Skeletal muscle satellite cell (primary cell): Measurements from ENCODE around the gene GPATCH8.
"Not testable (repeated sequence)": the region's sequence is repeated elsewhere in the genome, so short reads cannot be mapped to it uniquely, and the experiment has no call there.

ENCODE experiments used
- H3K27me3 ChIP-seq: 2 replicates; pipeline ENCODE4 v1.7.0; 2013; ENCODE audit warnings: low read length; ENCODE audit not compliant: control insufficient read depth, insufficient read depth
- H3K36me3 ChIP-seq: 2 replicates; pipeline ENCODE4 v1.7.0; 2013; ENCODE audit warnings: mild to moderate bottlenecking, control low read depth, low read length; ENCODE audit not compliant: insufficient read depth
- H3K4me1 ChIP-seq: 2 replicates; pipeline ENCODE4 v1.7.0; 2013; ENCODE audit warnings: low read length; ENCODE audit not compliant: control insufficient read depth, insufficient read depth
- H3K4me2 ChIP-seq: 2 replicates; pipeline ENCODE4 v1.7.0; 2013; ENCODE audit warnings: mild to moderate bottlenecking, low read length
- H3K4me3 ChIP-seq: 2 replicates; pipeline ENCODE4 v1.7.0; 2013; ENCODE audit warnings: low read length
- H3K9ac ChIP-seq: 2 replicates; pipeline ENCODE4 v1.7.0; 2013; ENCODE audit warnings: mild to moderate bottlenecking, low read depth, low read length, moderate library complexity
- H3K9me3 ChIP-seq: replicated peaks from 2 replicates; pipeline ENCODE4 v1.7.0; 2013; ENCODE audit warnings: mild to moderate bottlenecking, control low read depth, low read length

GPATCH8 gene

GRCh38 chr17:44402564-44403172 lies 100.5 kb downstream of the GPATCH8 start:
- no peaks in the 10 kb centered on the region for H3K27me3 ChIP-seq
- no peak overlapping the region for H3K4me2 ChIP-seq
- peaks cover 45% of the 10 kb centered on the region for H3K36me3 ChIP-seq
- H3K9me3 ChIP-seq = no peaks in the 10 kb centered on the region
- H3K4me3 ChIP-seq = no peak overlapping the region
- no peaks in the 10 kb centered on the region for H3K4me1 ChIP-seq
- H3K9ac ChIP-seq = no peak overlapping the region

- H3K36me3 ChIP-seq = peaks cover 50% of the 10 kb centered on the region
Measured at GRCh38 chr17:44400226-44400847, 102.9 kb downstream of the GPATCH8 start.

GRCh38 chr17:44398692-44399691 lies 104.2 kb downstream of the GPATCH8 start:
- Histone ChIP-seq H3K4me2 (no peak overlapping the region), H3K4me3 (no peak overlapping the region), H3K9ac (no peak overlapping the region), H3K36me3 (peaks cover 50% of the 10 kb centered on the region), H3K4me1 (no peaks in the 10 kb centered on the region), H3K27me3 (no peaks in the 10 kb centered on the region), H3K9me3 (no peaks in the 10 kb centered on the region)

More at GRCh38 chr17:44400226-44400847, 102.9 kb downstream of the GPATCH8 start:
- Histone ChIP-seq H3K4me3 (no peak overlapping the region), H3K9ac (no peak overlapping the region), H3K4me1 (no peaks in the 10 kb centered on the region), H3K9me3 (no peaks in the 10 kb centered on the region), H3K4me2 (no peak overlapping the region), H3K27me3 (no peaks in the 10 kb centered on the region)

- Histone ChIP-seq H3K36me3 (peaks cover 50% of the 10 kb centered on the region), H3K27me3 (no peaks in the 10 kb centered on the region), H3K9ac (no peak overlapping the region), H3K4me1 (no peaks in the 10 kb centered on the region), H3K4me3 (no peak overlapping the region), H3K4me2 (no peak overlapping the region), H3K9me3 (no peaks in the 10 kb centered on the region)
Measured at GRCh38 chr17:44397479-44398440, 105.4 kb downstream of the GPATCH8 start.

- Histone ChIP-seq H3K9ac (no peak overlapping the region), H3K4me3 (no peak overlapping the region), H3K27me3 (no peaks in the 10 kb centered on the region), H3K4me2 (no peak overlapping the region), H3K4me1 (no peaks in the 10 kb centered on the region), H3K36me3 (peaks cover 46% of the 10 kb centered on the region), H3K9me3 (no peaks in the 10 kb centered on the region)
Measured at GRCh38 chr17:44396946-44397345, 106.3 kb downstream of the GPATCH8 start.

GRCh38 chr17:44394833-44395232 lies 108.4 kb downstream of the GPATCH8 start:
- no peak overlapping the region for H3K9ac ChIP-seq
- peaks cover 31% of the 10 kb centered on the region for H3K36me3 ChIP-seq
- H3K27me3 ChIP-seq = no peaks in the 10 kb centered on the region
- H3K9me3 ChIP-seq = no peaks in the 10 kb centered on the region
- H3K4me3 ChIP-seq = no peak overlapping the region
- no peaks in the 10 kb centered on the region for H3K4me1 ChIP-seq
- no peak overlapping the region for H3K4me2 ChIP-seq

- peaks cover 24% of the 10 kb centered on the region for H3K36me3 ChIP-seq
- not testable (repeated sequence) for H3K4me3 ChIP-seq, H3K4me1 ChIP-seq, H3K27me3 ChIP-seq, H3K4me2 ChIP-seq, H3K9ac ChIP-seq, H3K9me3 ChIP-seq
Measured at GRCh38 chr17:44394112-44394511, 109.1 kb downstream of the GPATCH8 start.

- Histone ChIP-seq H3K4me2 (no peak overlapping the region), H3K36me3 (no peaks in the 10 kb centered on the region), H3K27me3 (peaks cover 13% of the 10 kb centered on the region), H3K9me3 (no peaks in the 10 kb centered on the region), H3K4me3 (no peak overlapping the region), H3K9ac (no peak overlapping the region), H3K4me1 (peaks cover 8% of the 10 kb centered on the region)
Measured at GRCh38 chr17:44390250-44390870, 112.8 kb downstream of the GPATCH8 start.

- Histone ChIP-seq H3K27me3 (peaks cover 18% of the 10 kb centered on the region), H3K9me3 (no peaks in the 10 kb centered on the region), H3K4me3 (no peak overlapping the region), H3K9ac (no peak overlapping the region), H3K36me3 (no peaks in the 10 kb centered on the region), H3K4me1 (peaks cover 13% of the 10 kb centered on the region), H3K4me2 (no peak overlapping the region)
Measured at GRCh38 chr17:44389723-44390202, 113.4 kb downstream of the GPATCH8 start.

GRCh38 chr17:44389281-44389680 lies 113.9 kb downstream of the GPATCH8 start, which contains the start of gene ITGA2B:
Gene ITGA2B, minus strand, starts transcription at chr17:44389649. Its CDS starts 176 bp downstream, at chr17:44389473.
- H3K36me3 ChIP-seq = no peaks in the 10 kb centered on the region
- peaks cover 23% of the 10 kb centered on the region for H3K27me3 ChIP-seq
- peaks cover 15% of the 10 kb centered on the region for H3K4me1 ChIP-seq
- no peaks in the 10 kb centered on the region for H3K9me3 ChIP-seq
- no peak within 1 kb of the TSS for H3K4me3 ChIP-seq
- no peak within 1 kb of the TSS for H3K4me2 ChIP-seq
- no peak within 1 kb of the TSS for H3K9ac ChIP-seq
